Neural progenitor cell (in vitro differentiated cells): Measurements from ENCODE around the gene KRTAP4-6.

ENCODE experiments used
- EZH2 ChIP-seq: fragments of 200-600 bp; sonication (generic); IDR thresholded peaks from 2 replicates; pipeline ENCODE4 v1.6.1; 2017; ENCODE audit warnings: antibody characterized with exemption, mild to moderate bottlenecking, moderate library complexity
- TF ChIP-seq, protein P1 (sequence below): fragments of 200-600 bp; sonication (generic); IDR thresholded peaks from 2 replicates; pipeline ENCODE4 v1.5.1; 2017; ENCODE audit warnings: antibody characterized with exemption, mild to moderate bottlenecking

DNA sequence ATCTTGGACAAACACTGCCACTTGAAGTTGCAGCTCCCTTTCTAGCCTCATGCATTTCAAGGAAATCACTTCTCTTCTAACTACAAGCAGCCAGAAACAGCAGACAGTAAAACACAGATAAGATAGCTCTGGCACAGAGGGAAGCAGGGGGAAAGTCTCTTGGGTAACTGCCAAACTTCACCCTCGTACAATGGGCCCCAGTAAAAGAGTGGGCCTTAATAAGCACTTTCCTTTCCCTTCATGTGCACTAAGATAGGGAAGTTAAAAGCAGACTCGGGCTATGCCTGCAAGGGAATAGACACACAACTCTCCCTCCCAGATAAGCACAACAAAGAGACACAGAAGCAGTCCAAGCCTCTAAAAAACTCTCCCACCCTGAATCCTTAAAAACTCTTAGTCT, 13.5 kb upstream of the KRTAP4-6 start:
- TF ChIP-seq, protein P1, sequence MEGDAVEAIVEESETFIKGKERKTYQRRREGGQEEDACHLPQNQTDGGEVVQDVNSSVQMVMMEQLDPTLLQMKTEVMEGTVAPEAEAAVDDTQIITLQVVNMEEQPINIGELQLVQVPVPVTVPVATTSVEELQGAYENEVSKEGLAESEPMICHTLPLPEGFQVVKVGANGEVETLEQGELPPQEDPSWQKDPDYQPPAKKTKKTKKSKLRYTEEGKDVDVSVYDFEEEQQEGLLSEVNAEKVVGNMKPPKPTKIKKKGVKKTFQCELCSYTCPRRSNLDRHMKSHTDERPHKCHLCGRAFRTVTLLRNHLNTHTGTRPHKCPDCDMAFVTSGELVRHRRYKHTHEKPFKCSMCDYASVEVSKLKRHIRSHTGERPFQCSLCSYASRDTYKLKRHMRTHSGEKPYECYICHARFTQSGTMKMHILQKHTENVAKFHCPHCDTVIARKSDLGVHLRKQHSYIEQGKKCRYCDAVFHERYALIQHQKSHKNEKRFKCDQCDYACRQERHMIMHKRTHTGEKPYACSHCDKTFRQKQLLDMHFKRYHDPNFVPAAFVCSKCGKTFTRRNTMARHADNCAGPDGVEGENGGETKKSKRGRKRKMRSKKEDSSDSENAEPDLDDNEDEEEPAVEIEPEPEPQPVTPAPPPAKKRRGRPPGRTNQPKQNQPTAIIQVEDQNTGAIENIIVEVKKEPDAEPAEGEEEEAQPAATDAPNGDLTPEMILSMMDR = no peak
- no peak for TF ChIP-seq EZH2
